GM18499 (cell line): ENCODE measurements around the gene ZNF30.
"Not testable (repeated sequence)": the region's sequence is repeated elsewhere in the genome, so short reads cannot be mapped to it uniquely, and the experiment has no call there.

Experiments
- ATAC-seq: cut with Tn5 transposase; IDR thresholded peaks from one replicate; pipeline ENCODE4 v1.9.1; 2021; ENCODE audit warnings: moderate number of reproducible peaks; ENCODE audit not compliant: insufficient read depth, unreplicated experiment

Gene ZNF30

DNA sequence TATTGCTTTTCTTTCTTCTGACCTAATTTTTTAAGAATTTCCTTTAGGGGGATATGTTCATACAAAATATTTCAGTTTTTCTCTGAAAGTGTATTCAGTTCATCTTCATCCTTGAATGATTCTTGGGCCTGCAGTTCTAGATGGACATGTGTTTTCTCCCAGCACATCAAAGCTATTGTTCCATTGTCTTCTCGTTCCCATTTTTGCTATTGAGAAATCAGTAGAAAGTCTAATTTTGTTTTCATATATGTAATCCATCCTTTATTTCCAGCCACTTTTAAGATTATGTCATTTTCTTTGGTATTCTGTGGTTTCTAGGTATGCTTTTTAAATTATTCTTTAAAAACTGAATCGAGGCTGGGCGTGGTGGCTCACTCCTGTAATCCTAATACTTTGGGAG lies 57.6 kb downstream of the ZNF30 start:
- no peak for ATAC-seq

DNA sequence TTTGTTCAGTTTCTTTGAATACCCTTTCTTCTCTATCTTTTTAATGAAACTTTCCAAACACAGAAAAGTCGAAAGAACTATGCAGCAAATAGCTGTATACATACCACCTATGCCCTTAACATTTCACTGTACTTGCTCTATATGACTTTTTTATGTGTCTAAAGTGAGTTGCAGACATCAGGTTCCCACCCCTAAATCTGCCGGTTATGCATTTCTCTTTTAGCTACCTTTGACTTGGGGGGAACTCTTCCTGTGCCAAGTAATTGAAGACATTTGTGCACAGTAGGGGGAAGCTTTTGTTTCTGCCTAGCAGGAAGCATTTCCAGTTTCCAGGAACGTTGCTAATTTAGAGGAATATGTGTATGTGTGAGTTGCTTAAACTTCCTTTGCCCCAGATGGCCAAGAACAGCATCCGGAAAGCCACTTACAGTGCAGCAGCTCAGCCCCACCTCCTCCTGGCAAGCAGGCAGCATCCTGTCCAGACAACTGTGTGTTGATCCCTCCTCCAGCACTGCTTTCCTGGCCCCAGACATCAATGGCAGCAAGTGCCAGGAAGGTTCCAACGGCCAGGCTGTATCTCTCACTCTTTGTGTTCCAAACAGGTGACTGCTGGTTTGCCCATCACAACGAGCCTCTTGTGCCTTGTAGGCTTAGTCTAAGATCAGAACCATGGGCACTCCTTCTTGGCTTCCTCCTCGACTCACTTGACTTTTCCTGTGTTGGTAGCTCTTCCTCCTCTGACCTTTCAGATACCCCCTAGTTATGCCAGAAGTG lies 58.7 kb downstream of the ZNF30 start:
- no peak for ATAC-seq

DNA sequence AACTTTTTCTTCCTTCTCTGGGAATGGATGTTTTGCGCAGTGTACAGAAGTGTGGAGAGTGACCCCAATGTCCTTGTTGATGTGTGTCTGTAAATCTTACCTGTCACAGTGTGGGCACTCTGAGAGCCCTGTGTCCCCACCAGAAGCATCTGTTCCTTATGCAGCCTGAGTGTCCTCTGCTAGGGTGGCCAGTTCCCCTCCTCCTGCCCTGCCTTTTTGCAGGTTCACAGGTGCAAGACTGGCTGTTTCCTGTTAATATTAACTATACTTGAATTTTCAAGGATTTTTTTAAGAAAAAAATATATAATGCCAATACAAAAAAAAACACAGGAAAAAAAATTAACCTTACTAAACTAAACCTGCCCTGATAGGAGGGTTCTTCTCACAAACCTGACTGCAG lies 61.4 kb downstream of the ZNF30 start:
- ATAC-seq: no peak

DNA sequence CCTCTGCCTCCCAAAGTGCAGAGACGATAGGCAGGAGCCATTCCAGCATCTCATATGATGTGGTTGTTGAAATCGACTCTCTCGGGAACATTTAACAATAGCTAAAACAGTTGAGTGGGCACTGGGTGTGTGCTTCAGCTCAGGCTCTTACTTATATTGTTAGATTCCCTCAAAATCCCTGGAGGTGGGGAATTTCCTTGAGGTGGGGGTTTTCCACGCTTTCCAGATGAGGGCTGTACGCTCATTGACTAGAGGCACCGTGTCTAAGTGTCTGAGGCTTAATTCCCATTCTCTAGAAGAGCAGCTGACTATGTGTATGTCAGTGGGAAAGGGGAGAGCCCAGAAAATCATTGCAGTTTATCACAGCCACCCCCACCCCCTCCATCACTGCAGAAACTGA lies 62.6 kb downstream of the ZNF30 start:
- no peak for ATAC-seq

DNA sequence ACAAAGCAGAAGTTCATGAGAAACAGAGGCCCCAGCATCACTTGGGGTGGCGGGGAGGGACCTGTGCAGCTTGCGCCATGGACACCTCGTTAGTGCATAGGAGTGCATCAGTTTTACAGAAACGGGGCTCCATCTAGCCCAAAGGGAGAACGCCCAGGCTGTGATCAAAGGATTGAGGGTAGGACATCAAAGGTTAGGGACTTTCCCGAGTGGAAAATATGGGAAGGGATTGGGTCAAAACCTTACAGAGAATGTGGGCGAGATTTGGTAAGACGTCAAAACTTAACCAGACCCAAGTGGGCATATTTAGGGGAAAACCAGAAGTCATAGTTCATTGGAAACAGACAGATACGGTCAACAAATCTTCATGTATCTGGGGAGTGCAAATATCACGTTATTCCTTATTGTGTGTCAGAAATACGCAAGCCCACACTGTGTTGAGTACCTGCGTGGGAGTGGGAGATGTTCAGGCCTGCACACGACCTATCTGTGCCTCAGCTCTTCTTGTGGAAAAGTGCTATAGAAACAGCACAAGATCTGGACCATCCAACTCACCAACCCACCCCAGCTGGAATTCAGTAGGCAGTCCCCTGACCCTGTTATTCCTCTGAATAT lies 64.0 kb downstream of the ZNF30 start:
- ATAC-seq: no peak

DNA sequence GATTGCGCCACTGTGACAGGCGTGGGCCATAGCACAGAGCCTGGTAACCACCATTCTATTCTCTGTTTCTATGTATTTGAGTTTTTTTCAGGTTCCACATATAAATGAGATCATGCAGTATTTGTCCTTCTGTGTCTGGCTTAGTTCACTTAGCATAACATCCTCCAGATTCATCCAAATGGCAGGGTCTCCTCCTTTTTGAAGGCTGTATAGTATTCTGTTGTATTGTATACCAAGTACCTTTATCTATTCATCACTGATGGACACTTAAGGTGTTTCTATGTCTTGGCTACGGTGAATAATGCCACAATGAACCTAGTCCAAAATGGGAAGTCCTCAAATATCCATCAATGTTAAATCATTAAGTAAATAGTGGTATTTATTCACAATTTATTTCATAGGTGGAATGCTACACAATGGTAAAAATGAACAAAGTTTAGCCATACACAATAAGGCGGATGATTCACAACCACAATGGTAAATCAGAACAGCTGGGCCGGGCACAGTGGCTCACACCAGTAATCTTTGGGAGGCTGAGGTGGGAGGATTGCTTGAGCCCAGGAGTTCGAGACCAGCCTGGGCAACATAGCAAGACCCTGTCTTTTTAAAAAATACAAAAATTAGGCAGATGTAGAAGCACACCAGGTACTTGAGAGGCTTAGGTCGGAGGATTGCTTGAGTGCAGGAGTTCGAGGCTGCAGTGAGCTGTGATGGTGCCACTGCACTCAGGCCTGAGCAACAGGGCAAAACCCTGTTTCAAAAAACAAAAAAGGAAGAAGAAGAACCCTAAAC lies 65.0 kb downstream of the ZNF30 start:
- no peak for ATAC-seq

DNA sequence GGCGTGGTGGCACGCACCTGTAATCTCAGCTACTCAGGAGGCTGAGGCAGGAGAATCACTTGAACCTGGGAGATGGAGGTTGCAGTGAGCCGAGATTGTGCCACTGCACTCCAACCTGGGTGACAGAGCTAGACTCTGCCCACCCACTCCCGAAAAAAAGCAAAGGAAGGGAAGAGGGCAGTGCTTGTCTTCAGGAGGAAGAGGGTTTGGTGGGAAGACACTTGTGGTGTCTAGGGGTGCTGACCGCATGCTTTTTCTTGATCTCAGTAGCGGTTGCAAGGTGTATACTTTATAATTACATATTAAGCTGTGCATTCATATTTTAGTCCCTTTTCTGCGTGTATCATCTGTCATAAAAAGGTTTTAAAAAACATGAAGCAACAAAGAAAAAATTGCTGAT lies 65.9 kb downstream of the ZNF30 start:
- not testable (repeated sequence) for ATAC-seq

DNA sequence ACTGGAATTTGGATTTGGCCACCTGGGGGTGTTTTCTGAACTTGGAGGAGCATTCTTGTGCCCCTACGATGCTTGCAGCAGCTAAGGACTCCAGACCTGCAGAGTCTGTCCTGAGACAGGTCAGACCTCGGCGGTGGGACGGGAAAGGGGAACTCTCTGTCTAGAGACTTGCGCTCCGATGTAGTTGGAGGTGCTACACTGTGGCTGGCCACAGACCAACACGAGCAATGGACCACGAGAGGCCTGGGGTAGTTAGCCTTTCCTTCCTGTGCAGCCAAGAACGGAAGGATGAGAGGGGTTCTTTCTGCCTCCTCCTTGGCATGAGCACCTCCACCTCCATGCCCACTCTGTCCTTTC lies 67.6 kb downstream of the ZNF30 start:
- ATAC-seq: no peak
